Left colon (tissue), 2 donors: ENCODE results near the gene GDA. TPM values are rescaled to one million over a fixed set of nuclear protein-coding genes. Genes with fewer than 3 reads are reported as not detected.

Source experiments
- ATAC-seq: fragments of 200-7000 bp; cut with Tn5 transposase; one replicate; pipeline ENCODE4 v1.9.1; 2020; ENCODE audit warnings: mild to moderate bottlenecking, moderate library complexity
- DNase-seq, 2 donors: peaks; one replicate each; pipeline ENCODE4 v3.0.0-alpha.2; 2020
- intact Hi-C, 2 donors: fragments of 100-400 bp; cut with DNase I in 1 of 2; cut with micrococcal nuclease in 1 of 2; formaldehyde crosslinking; loops; one replicate each; pipeline versions ENCODE4 v1.11.2 to v1.14.0; 2022; cut with DNase I, micrococcal nuclease
- total RNA-seq, 2 donors: library from RNA; stranded (reverse); fragmentation: NEBNext Ultra II Directional; extraction: Animal tissue kit (Norgen Biotek cat#: 25700); gene quantifications; one replicate each; pipeline ENCODE4 v1.2.1, GENCODE V29; 2021
- donor health status: DM: no; HTN: no; CAD: no.
- donor health status: DM: yes; HTN: yes; CAD: no.

GDA gene
- total RNA-seq, 2 donors from 2014 or later, result 35.3 to 44.7 TPM

DNA sequence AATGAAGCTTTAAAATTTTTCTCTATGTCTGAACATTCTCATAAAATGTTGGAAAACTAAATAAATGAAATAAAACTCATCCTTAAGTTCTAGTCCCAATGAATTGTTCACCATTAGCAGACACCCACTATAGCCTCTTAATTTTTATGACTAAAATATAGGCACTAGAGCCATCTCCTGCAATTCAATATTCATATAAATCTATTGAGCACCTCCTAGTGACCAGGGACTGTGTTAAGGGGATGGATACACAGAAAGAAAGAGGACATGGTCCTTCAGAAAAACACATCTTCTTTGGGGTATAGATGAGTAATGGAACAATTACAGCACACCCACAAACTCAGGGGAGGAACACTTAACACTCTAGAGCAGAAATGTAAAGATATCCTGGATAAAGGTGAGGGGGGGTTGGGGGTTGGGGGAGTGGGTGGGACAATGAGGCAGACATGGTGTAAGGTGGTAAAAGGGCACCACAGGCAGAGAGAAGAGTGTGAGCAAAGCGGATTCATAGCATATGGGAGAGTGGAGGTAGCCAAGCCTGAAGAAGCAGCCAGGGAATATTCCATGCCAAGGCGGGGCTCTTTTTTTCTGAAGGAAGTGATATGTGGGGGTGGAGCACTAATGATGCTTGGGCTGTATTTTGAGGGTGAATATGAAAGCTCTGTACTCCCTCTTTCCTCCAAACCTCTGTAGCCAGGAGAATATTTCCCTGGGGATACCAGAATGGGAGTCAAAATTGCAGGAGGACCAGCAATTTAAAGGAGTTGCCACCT, 3.3 kb upstream of the GDA start:
- ATAC-seq (no peak), DNase-seq (no peak)
- intact Hi-C loops, result no loop called here

DNA sequence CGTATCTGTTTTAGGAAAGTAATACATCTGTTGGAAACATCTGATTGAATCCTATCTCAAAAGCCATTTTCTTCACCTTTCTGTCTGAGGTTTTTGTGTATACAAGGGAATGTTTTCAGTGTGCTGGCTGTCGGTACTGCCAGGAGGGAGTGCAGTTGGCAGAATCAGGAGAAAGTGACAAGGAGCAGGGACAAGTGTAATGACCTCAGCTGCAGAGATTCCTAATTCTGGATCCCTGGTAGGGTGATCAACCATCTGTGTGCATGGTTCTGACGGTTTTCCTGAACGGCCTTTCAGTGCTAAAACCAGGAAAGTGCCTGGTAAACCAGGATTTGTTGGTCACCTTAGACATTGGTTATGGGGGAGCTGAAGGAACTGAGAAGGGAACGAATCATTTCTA, 1.6 kb upstream of the GDA start:
- DNase-seq (no peak), ATAC-seq (no peak)
- intact Hi-C loops, result no loop called here

DNA sequence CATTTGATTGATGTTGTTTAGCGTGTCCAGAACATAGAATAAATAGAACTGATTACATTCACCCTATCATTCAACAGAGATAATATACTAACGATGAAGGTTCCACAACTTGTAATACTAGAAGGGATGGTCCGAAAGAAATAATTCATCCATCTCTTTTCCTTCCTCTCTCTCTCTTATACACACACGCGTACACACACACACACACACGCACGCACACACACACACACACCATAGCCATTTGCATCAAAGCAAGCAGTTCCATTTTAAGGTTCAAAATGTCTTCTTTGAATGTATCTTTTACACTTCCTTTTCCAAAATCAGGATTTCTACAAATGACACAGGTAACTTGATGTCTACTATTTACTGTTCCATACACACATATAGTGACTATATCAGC, 887 bp downstream of the GDA start:
- intact Hi-C loops, result no loop called here
- peak in 1 of 2 donors; percentile 15 for DNase-seq
- ATAC-seq, result no peak

DNA sequence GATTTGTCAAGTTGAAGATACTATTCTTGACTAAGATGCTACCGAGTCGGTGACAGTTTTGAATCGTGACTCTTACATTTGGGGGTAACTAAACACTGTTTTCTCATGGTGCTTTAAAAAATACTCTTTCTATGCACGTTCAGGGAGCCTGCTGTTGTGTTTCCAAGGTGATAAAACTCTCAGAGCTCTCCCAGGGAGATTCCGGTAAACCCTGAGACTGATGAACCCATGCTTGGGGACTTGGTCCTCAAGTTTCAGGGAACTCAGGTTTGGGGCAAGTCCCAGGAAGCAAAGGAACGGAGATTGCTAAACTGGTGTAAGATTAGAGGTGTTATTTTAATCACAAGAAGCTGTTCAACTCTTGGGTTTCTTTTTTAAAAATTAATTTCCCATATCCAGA, 1.4 kb downstream of the GDA start:
- no peak for DNase-seq
- ATAC-seq, result no peak
- intact Hi-C loops, result no loop called here

DNA sequence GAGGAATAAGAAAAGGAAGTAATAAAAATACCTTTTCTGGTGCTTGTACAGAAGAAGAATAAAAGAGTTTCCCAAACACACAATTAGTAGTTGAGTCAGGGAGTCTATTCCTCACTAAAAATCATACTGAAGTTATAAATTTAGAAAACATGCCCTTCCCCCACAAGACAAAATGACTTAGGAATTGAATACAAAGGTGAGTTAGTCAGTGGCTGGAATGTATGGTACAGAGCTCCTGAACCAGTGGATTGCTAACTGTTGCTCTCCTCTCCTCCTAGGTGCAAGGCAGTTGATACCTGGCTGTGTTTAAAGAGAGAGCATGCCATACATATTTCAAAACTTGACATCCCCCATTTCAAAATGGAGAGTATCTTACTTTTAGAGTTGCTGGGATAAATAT, 1.9 kb downstream of the GDA start:
- ATAC-seq (no peak), DNase-seq (no peak)
- intact Hi-C loops, result no loop called here

DNA sequence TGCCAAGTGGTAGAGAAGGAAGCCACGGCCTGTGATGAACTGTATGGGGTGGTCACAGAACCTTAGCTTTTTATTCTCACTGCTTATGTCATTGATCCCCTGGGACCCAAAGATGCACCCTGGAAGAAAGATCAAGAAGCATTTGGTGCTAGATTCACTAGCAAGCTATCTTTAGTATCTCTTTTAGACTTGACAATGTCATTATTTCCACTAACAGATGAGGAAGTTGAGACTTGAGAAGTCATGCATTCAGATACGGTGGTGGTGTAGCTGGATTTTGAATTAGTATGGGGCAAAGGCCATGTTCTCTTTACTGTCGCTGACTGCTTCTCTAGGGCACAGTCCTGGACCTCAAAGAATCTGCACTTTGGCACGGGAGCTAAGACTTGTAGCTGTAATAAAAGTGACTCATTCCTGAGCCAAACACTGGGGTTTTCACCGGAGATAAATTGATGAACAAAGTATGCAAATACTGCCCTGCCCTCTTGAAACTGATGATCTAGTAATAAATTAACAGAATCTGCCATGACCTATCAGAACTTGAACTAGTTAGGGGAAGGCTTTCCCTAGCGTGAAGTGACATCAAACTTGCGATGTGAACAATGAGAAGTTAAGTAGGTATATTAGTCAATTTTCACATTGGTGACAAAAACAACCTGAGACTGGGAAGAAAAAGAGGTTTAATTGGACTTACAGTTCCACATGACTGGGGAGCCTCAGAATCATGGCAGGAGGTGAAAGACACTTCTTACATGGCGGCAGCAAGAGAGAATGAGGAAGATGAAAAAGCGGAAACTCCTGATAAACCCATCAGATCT, 5.4 kb downstream of the GDA start:
- DNase-seq, result peak; percentile 44 to 79
- intact Hi-C loops, result no loop called here
- peak; percentile 88 for ATAC-seq

DNA sequence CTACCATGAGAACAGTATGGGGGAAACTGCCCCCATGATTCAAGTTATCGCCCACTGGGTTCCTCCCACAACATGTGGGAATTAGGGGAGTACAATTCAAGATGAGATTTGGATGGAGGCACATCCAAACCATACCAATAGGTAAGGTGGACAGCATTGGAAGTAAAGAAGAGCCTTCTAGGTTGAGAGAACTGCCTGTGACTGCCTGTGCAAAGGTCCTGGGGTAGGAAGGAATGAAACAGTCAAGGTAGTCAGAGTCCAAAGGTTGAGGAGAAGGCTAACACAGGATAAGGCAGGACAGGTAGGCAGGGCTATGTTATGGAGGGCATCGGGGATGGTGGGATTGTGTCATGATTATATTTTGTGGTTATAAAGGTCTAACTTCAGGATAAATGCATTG, 6.1 kb downstream of the GDA start:
- no peak for DNase-seq

DNA sequence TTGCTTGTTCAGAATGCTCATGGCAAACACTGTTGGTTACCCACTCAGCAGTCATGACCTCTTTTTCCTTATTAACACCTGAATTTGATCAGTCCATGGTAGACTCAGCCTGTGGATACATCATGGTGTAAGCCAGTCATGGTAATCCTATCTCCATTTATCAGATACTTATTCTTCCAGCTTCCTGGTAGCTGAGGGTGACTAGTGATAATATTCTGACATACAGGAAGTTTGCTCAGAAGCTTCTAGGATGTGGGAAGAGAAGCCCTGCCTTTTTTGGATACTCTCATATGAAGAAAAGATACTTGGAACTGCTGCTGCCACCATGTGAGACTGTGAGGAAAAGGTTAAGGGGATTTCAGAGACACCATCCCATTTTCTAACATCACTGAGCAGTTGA, 7.3 kb downstream of the GDA start:
- intact Hi-C loops, result no loop called here
- peak; percentile 19 for ATAC-seq
- DNase-seq, result no peak

More for the DNA sequence above, 6.1 kb downstream of the GDA start:
- intact Hi-C loops, result no loop called here
- peak; percentile 45 for ATAC-seq

DNA sequence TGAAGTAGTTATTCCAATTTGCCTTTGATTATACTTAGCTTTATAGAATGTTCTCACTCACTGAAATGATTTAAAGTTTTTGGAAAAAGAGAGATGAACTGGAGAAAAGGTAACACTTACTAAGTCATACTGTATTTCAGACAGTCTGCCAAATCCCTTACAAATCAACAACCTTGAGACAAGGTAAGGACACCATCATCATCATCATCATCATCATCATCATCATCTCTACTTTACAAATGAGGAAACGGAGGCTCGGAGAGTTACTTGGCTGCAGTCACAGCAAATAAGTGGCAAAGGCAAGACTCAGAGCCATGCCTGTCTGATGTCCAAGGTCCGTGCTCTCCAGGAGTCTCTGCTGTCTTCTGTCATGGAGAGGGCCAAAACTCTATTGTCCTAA, 9.4 kb downstream of the GDA start:
- DNase-seq, result no peak
- intact Hi-C loops, result no loop called here
- no peak for ATAC-seq

DNA sequence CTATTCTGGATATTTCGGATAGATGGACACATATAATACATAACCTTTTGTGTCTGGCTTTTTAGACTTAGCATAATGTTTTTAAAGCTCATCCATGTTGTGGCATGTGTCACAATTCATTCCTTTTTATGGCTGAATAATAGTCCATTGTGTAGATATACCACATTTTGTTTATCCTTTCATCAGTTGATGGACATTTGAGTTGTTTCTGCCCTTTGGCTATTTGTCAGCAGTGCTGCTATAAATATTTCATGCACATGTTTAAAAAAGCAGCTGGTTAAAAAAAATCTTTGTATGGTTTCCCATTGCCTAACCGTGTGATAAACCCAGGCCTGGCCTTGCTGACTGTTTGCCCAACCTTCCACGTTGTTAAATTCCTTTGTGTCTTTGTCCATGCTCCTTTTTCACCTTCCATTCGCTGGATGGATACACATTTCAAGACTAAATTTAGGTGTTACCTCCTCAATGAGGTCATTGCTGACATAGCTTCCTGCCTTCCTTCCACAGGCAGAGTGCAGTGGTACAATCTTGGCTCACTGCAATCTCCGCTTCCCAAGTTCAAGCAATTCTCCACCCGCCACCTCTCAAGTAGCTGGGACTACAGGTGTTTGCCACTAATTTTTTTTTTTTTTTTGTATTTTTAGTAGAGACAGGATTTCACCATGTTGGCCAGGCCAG, 11.3 kb downstream of the GDA start:
- ATAC-seq (no peak), DNase-seq (no peak)
- intact Hi-C loops, result no loop called here

DNA sequence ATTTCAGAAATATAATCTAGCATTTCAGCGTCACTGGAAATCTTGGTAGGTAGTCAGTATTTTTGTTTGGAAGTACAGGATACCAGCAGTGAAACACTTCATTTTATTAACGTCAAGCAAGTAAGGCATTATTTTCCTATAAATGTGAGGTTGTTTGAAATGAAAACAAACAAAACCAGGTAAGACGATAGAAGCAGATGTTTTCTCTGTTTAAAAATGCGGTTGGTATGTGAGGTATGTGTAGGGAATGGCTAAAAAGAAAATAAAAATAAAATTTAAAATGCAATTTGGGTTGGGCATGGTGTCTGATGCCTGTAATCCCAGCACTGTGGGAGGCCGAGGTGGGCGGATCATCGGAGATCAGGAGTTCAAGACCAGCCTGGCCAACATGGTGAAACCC, 16.1 kb downstream of the GDA start:
- intact Hi-C loops, result no loop called here
- ATAC-seq (no peak), DNase-seq (no peak)

DNA sequence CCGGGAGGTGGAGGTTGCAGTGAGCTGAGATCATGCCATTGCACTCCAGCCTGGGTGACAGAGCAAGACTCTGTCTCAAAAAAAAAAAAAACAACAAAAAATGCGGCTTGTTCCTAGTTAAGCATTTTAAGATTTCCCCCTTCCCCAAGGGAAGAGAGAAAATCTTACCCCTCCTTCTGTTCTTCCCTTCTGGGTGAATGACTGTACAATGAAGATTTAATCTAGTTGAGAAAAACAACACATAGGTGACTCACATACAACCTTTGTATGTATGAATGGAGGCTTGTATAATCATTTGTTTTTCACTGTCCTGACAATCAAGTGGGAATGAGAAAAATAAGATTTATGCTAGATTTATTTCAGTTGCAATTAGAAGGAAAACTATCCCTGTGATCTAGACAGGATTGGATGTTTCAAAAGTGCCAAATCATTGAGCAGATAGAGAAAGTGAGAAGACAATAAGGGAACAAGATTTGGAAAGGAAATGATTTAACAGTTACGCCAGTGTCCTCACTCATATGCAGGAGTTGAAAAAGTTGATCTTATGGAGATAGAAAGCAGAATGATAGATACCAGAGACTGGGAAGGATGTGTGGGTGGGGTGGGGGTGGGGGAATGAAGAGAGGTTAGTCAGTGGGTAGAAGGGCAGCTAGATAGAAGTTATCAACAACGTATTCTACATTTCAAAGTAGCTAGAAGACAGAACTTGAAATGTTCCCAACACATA, 16.7 kb downstream of the GDA start:
- no peak for ATAC-seq
- intact Hi-C loops, result no loop called here
- DNase-seq, result no peak

DNA sequence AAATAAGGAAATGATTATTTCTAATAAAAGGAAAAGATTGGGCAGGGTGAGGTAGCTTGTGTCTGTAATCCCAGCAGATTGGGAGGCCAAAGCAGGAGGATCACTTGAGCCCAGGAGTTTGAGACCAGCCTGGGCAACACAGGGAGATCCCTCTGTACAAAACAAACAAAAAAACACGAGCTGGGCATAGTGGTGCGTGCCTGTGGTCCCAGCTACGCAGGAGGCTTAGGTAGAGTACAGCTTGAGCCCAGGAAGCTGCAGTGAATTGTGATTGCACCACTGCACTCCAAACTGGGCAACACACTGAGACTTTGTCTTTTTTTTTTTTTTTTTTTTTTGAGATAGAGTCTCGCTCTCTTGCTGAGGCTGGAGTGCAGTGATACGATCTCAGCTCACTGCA, 18.8 kb downstream of the GDA start:
- DNase-seq, result no peak
- ATAC-seq, result no peak
- intact Hi-C loops, result no loop called here

DNA sequence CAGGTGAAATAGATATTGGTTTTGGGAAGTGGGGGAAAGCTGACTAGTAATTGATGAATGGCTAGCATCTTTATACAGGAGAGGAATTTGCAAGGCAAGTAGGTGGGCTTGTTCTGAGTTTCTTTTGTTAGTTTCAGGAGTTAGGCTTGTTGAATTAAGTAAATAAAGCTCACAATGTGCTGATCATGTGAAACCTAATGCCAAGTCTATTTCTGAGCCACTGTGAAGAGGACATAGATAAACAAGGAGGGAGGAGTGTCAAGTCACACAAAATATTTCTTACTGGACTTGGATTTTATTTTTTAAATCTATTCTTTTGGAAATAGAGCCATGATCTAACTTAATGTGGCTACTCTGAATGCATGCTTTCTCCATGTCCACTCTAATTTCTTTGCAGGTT, 19.9 kb downstream of the GDA start:
- DNase-seq (no peak), ATAC-seq (no peak)
- intact Hi-C loops, result no loop called here

DNA sequence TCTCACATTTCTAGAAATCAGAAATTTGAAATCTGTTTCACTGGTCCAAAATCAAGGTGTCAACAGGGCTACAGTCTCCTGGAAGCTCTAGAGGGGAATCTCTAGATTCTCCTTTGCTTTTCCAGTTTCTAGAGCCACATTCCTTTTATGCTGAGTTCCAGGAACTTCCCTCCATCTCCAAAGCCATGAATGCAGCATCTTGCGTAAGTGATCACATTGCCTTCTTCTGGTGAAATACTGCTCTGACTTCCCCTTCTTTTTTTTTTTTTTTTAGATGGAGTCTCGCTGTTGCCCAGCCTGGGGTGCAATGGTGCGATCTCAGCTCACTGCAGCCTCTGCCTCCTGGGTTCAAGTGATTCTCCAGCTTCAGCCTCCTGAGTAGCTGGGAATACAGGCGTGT, 23.8 kb downstream of the GDA start:
- intact Hi-C loops, result no loop called here
- no peak for ATAC-seq
- DNase-seq, result no peak

DNA sequence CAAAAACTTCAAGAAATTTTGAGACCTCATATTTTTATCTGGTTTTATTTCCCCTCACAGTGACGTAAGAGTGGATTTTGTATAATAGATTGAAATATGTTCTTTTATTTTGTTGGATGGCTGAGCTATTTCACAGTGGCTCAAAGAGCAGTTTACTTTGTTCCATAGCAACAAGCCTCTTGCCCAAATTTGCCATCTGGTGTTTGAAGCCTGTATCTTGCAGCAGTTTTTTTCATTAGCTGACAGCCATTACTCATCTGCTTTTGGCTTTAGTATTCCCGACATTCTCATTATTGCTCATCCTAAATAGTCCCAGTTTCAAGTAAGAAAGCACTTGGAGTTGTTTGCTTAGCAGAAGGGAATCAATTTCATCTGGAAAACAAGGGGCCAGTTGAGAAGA, 36.3 kb downstream of the GDA start:
- intact Hi-C loops, result no loop called here
- ATAC-seq (no peak), DNase-seq (no peak)

DNA sequence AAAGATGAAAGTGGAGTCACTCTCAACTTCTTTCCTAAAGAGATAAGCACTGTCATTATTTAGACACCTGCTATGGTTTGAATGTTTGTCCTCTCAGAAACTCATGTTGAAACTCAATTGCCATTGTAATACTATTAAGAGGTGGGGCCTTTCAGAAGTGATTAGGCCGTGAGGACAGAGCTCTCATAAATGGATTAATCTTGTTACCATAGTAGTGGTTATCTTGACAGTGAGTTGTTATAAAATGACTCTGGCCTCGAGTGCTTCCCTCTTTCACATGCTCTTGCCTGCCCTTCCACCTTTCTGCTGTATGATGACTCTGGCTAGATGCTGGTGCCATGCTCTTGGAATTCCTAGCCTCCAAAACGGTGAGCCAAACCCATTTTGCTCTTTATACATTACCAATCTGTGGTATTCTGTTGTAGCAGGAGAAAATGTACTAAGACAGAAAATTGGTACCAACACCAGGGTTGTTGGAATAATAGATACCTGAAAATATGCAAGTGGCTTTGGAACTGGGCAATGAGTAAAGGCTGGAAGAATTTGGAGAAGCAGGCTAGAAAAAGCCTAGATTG, 38.0 kb downstream of the GDA start:
- DNase-seq, result no peak
- intact Hi-C loops, result no loop called here
- ATAC-seq, result no peak

DNA sequence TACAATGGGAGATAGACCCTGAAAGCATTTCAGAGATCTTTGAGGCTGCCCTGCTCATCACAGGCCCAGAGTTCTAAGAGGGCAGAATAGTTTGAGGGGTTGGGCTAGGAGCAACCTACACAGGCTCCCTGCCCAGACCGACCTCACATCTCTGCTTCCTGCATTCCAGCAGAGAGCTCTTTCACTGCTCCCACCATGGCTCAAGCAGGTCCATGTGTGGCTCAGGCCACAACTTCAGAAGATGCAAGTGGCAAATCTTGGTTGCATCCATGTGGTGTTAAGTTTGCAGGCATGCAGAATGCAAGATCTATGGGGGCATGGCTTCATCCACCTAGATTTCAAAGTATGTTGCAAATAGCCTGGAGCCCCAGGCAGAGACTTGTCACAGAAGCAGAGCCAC, 39.0 kb downstream of the GDA start:
- DNase-seq, result no peak
- no peak for ATAC-seq
- intact Hi-C loops, result no loop called here

DNA sequence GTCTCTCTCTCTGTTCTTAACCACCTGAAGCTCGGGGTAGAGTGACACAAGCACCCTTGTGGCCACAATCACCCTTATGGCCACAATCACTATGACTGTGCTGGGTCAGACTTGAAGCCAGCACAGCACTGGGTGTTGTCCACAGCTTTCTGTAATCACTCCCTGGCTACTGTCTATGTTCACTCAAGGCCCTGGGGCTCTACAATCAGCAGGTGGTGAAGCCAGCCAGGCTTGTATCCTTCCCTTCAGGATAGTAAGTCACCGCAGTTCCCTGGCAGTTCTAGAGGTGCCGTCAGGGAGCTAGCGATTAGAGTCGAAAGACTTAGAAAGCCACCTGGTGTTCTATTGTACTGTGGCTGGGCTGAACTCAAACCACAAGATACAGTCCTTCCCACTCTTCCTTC, 44.2 kb downstream of the GDA start:
- no peak for DNase-seq
- no peak for ATAC-seq
- intact Hi-C loops, result no loop called here
